HepG2 (cell line): ENCODE data around the gene TOB1. TPM values are rescaled to one million over a fixed set of nuclear protein-coding genes. Genes with fewer than 3 reads are reported as not detected.

Source experiments
- ESRRA ChIP-seq: sonication (generic); formaldehyde crosslinking; IDR thresholded peaks from 2 replicates; pipeline ENCODE4 v1.5.1; 2020; ENCODE audit warnings: mild to moderate bottlenecking, low read depth, missing genetic modification reagents
- GATAD2A ChIP-seq: IDR thresholded peaks from 2 replicates; pipeline ENCODE4 v1.6.1; 2016
- IRF2 ChIP-seq: IDR thresholded peaks from 2 replicates; pipeline ENCODE4 v1.6.1; 2018; ENCODE audit warnings: missing genetic modification reagents, missing compliant biosample characterization
- JUN ChIP-seq: sonication (generic); formaldehyde crosslinking; IDR thresholded peaks from 2 replicates; pipeline ENCODE4 v1.4.0; 2020; ENCODE audit warnings: mild to moderate bottlenecking, missing genetic modification reagents
- KDM2A ChIP-seq: sonication (generic); formaldehyde crosslinking; IDR thresholded peaks from 2 replicates; pipeline ENCODE4 v1.4.0; 2020; ENCODE audit warnings: low read depth, missing genetic modification reagents, borderline replicate concordance
- KLF9 ChIP-seq: IDR thresholded peaks from 2 replicates; pipeline ENCODE4 v1.6.1; 2016; ENCODE audit warnings: low read depth
- LRRFIP1 ChIP-seq: sonication (generic); formaldehyde crosslinking; conservative IDR thresholded peaks from 2 replicates; pipeline ENCODE4 v1.4.0; 2020; ENCODE audit warnings: missing genetic modification reagents
- NR2F2 ChIP-seq: IDR thresholded peaks from 2 replicates; pipeline ENCODE4 v1.6.1; 2012; ENCODE audit warnings: low read depth, inconsistent platforms, borderline replicate concordance
- SOX5 ChIP-seq: IDR thresholded peaks from 2 replicates; pipeline ENCODE4 v1.6.1; 2016; ENCODE audit warnings: borderline replicate concordance
- TBP ChIP-seq: sonication (generic); formaldehyde crosslinking; IDR thresholded peaks from 2 replicates; pipeline ENCODE4 v1.5.0; 2020; ENCODE audit warnings: missing genetic modification reagents
- TRIM22 ChIP-seq: fragments of 450-650 bp; IDR thresholded peaks from 2 replicates; pipeline ENCODE4 v1.6.1; 2017
- ZBTB34 ChIP-seq: sonication (generic); formaldehyde crosslinking; IDR thresholded peaks from 2 replicates; pipeline ENCODE4 v1.8.0; 2022; ENCODE audit warnings: mild to moderate bottlenecking, missing genetic modification reagents
- ZBTB7B ChIP-seq: sonication (generic); formaldehyde crosslinking; IDR thresholded peaks from 2 replicates; pipeline ENCODE4 v1.4.0; 2020; ENCODE audit warnings: missing genetic modification reagents
- ZNF30 ChIP-seq: sonication (generic); formaldehyde crosslinking; IDR thresholded peaks from 2 replicates; pipeline ENCODE4 v1.5.0; 2020; ENCODE audit warnings: mild to moderate bottlenecking, missing genetic modification reagents
- ZNF589 ChIP-seq: sonication (generic); formaldehyde crosslinking; conservative IDR thresholded peaks from 2 replicates; pipeline ENCODE4 v1.8.0; 2022; ENCODE audit warnings: mild to moderate bottlenecking, moderate library complexity, missing genetic modification reagents
- ZNF598 ChIP-seq: sonication (generic); formaldehyde crosslinking; IDR thresholded peaks from 2 replicates; pipeline ENCODE4 v1.5.1; 2020; ENCODE audit warnings: mild to moderate bottlenecking, missing genetic modification reagents, borderline replicate concordance
- ZSCAN30 ChIP-seq: sonication (generic); formaldehyde crosslinking; IDR thresholded peaks from 2 replicates; pipeline ENCODE4 v1.5.0; 2020; ENCODE audit warnings: mild to moderate bottlenecking, missing genetic modification reagents
- polyA plus RNA-seq, 8 experiments: library from polyadenylated mRNA; depleted of rRNA in 3 of 8; stranded (reverse) in 7 of 8; unstranded in 1 of 8; fragments of >200 nt; fragmentation: Illumina TruSeq in 4 of 8; extraction: Trizol in 4 of 8; gene quantifications; 2 replicates each; pipeline versions ENCODE4 v1.2.1 to v1.2.3, GENCODE V29; 2011 to 2016; ENCODE audit warnings: low read depth in 4 of 8, missing spikeins in 1 of 8, mixed read lengths in 1 of 8; ENCODE audit not compliant: insufficient read depth in 1 of 8
- total RNA-seq, 5 experiments: library from RNA; depleted of rRNA; stranded (reverse); fragments of >200 nt; fragmentation: Illumina TruSeq; extraction: Trizol; gene quantifications; 2 replicates each; pipeline ENCODE4 v1.2.3, GENCODE V29; 2016; ENCODE audit warnings: low read depth in 1 of 5
- TF ChIP-seq, protein P1 (sequence below): sonication (generic); formaldehyde crosslinking; IDR thresholded peaks from 2 replicates; pipeline ENCODE4 v1.5.1; 2020; ENCODE audit warnings: mild to moderate bottlenecking, missing genetic modification reagents
- TF ChIP-seq, protein P2 (sequence below), 2 experiments: sonication (generic) in 1 of 2; formaldehyde crosslinking in 1 of 2; IDR thresholded peaks; 2 replicates each; pipeline versions ENCODE4 v1.4.0 to v1.6.1; 2018 to 2020; ENCODE audit warnings: missing genetic modification reagents in 2 of 2, borderline replicate concordance in 1 of 2, low read depth in 1 of 2, mild to moderate bottlenecking in 1 of 2, missing biosample characterization in 1 of 2

The TOB1 gene
- total and polyA plus RNA-seq, 2 of the 13 experiments (the other 11 are each of a cell fraction or from before 2014, with no cell fraction given) = 21.9 to 57.7 TPM

- TF ChIP-seq ZBTB34 (CRISPR knock-in tag) = no peak
- no peak for TF ChIP-seq ESRRA (CRISPR knock-in tag)
- no peak for TF ChIP-seq ZNF30 (CRISPR knock-in tag)
- TF ChIP-seq KLF9 (CRISPR knock-in tag) = no peak
- peak; percentile 85; the same call in 1 of the 2 replicates for TF ChIP-seq ZNF598 (CRISPR knock-in tag)
- peak; percentile 80; the same call in 1 of the 2 replicates for TF ChIP-seq ZBTB7B (CRISPR knock-in tag)
- TF ChIP-seq TBP (CRISPR knock-in tag) = no peak
- peak; percentile 54; the same call in 1 of the 2 replicates for TF ChIP-seq GATAD2A (CRISPR knock-in tag)
- TF ChIP-seq, protein P1, sequence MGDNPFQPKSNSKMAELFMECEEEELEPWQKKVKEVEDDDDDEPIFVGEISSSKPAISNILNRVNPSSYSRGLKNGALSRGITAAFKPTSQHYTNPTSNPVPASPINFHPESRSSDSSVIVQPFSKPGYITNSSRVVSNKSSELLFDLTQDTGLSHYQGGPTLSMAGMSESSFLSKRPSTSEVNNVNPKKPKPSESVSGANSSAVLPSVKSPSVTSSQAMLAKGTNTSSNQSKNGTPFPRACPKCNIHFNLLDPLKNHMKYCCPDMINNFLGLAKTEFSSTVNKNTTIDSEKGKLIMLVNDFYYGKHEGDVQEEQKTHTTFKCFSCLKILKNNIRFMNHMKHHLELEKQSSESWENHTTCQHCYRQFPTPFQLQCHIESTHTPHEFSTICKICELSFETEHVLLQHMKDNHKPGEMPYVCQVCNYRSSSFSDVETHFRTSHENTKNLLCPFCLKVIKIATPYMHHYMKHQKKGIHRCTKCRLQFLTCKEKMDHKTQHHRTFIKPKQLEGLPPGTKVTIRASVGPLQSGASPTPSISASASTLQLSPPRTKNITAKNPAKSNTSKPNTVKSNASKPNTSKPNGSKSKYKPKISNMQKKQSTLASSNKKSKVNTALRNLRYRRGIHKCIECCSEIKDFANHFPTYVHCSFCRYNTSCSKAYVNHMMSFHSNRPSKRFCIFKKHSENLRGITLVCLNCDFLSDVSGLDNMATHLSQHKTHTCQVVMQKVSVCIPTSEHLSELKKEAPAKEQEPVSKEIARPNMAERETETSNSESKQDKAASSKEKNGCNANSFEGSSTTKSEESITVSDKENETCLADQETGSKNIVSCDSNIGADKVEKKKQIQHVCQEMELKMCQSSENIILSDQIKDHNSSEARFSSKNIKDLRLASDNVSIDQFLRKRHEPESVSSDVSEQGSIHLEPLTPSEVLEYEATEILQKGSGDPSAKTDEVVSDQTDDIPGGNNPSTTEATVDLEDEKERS (CRISPR knock-in tag) = peak; percentile 71; the same call in 1 of the 2 replicates
- TF ChIP-seq ZNF589 (CRISPR knock-in tag) = no peak
- TF ChIP-seq LRRFIP1 (CRISPR knock-in tag) = no peak
- peak; percentile 51; the same call in 1 of the 2 replicates for TF ChIP-seq IRF2 (CRISPR knock-in tag)
- peak; percentile 15; the same call in 1 of the 2 replicates for TF ChIP-seq SOX5
- TF ChIP-seq ZSCAN30 (CRISPR knock-in tag) = no peak
- TF ChIP-seq NR2F2 = peak; percentile 64; the same call in 1 of the 2 replicates
- TF ChIP-seq KDM2A (CRISPR knock-in tag) = peak; percentile 72
- TF ChIP-seq, protein P2, sequence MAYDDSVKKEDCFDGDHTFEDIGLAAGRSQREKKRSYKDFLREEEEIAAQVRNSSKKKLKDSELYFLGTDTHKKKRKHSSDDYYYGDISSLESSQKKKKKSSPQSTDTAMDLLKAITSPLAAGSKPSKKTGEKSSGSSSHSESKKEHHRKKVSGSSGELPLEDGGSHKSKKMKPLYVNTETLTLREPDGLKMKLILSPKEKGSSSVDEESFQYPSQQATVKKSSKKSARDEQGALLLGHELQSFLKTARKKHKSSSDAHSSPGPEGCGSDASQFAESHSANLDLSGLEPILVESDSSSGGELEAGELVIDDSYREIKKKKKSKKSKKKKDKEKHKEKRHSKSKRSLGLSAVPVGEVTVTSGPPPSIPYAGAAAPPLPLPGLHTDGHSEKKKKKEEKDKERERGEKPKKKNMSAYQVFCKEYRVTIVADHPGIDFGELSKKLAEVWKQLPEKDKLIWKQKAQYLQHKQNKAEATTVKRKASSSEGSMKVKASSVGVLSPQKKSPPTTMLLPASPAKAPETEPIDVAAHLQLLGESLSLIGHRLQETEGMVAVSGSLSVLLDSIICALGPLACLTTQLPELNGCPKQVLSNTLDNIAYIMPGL (CRISPR knock-in tag; IDR thresholded peaks at IDR 0.05; ENCODE audit: borderline replicate concordance in 1 of 2, low read depth in 1 of 2) = peak in 1 of 2 experiments; percentile 85; a peak in 3 of 4 replicates
- TF ChIP-seq JUN (CRISPR knock-in tag) = no peak
- no peak for TF ChIP-seq TRIM22
Measured at GRCh38 chr17:50867363-50868139, 1.4 kb upstream of the TOB1 start (continued).
